Nucleus accumbens (tissue), 56 donors: Measurements from ENCODE around the gene IGF2BP2.

Experiments used
- DNase-seq, 56 donors: peaks; one replicate each; lab custom pipeline; 2025; lab: John Stamatoyannopoulos, UW

Gene IGF2BP2

DNA sequence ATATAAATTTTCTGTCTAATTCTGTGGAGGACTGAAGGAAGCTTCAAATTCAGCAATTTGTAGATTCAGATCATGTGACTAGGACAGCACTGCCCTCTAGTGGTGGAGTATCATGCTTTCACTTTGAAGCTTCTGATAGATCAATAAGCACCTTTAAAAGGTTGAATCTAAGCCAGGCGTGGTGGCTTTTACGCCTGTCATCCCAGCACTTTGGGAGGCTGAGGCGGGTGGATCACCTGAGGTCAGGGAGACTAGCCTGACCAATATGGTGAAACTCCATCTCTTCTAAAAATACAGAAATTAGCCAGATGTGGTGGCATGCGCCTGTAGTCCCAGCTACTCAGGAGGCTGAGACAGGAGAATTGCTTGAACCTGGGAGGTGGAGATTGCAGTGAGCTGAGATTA lies 56.3 kb downstream of the IGF2BP2 start:
- peak in 15 of 56 donors; percentile 0 to 41 (median 3) for DNase-seq

DNA sequence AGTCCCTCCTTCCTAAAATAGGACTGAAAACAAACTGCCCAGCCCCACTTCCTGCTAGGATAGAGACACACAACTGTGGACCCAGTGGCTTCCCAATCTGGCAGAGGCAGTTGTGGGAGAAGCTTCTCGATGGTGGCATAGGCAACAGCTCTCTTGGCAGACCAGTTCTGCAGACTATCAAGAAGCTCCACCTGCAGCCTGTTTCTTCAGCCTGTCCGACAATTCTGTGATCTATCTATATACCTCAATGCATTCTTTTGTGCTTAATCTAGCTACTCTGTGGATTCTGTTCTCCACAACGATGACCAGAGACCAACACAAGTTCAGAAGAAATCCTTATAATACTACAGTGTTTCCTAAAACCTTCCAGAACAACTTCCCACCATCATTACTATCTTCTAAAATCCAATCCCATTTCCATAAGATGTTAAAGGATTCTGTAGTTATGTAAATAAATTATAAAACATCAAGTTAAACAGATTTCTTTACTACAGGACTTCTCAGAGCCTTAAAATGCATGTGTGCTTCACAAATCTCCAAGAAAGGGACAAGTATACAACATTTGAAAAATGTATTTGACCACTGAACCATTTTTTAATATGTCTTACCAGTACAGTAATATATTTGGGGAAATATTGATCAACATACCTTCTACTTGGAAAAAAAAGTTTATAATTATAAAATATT lies 57.7 kb downstream of the IGF2BP2 start:
- DNase-seq, result no peak

DNA sequence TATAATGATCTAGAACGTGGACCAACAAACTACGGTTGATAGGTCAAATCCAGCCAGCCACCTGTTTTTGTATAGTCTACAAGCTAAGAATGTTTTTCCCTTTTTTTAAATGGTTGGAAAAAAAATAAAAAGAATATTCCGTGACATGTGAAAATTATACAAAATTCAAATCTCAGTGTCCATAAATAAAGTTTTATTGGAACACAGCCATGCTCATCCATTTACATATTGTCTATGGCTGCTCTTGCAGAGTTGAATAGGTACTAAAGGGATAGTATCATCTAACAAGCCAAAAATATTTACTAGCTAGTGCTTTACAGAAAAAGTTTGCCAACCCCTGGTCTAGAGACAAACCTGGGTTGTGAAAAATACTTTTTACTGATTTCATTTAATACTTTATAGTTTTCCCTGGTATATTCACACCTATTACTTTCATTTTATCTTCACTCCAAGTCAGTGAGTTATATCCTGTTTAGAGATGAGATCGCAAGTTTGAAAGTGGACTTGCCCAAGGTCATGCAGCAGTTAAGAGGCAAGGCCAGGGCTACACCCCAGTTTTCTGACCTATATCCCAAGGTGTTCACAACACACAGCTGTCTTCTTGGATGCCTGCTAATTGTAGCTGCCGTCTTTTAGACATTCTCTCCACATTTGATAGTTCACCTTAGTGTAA lies 58.4 kb downstream of the IGF2BP2 start:
- DNase-seq, result no peak

DNA sequence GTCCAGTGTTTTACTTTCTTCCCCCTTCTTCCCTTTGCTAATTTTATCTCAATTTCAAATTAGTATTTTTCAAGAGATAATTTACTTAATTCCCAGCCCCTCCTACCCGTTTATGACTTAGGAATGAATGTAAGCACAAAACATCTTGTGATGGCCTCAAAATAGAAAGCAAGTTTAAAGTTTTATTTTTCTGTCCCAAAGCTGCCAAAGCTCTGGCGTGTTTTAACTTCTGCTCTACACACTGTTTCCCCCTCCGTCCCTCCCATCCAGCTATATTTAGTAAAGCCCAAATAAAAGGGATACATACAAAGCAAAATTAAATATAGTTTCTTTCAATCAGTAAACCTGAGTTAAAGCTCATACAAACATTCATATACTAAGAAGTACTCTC lies 59.9 kb downstream of the IGF2BP2 start:
- no peak for DNase-seq

DNA sequence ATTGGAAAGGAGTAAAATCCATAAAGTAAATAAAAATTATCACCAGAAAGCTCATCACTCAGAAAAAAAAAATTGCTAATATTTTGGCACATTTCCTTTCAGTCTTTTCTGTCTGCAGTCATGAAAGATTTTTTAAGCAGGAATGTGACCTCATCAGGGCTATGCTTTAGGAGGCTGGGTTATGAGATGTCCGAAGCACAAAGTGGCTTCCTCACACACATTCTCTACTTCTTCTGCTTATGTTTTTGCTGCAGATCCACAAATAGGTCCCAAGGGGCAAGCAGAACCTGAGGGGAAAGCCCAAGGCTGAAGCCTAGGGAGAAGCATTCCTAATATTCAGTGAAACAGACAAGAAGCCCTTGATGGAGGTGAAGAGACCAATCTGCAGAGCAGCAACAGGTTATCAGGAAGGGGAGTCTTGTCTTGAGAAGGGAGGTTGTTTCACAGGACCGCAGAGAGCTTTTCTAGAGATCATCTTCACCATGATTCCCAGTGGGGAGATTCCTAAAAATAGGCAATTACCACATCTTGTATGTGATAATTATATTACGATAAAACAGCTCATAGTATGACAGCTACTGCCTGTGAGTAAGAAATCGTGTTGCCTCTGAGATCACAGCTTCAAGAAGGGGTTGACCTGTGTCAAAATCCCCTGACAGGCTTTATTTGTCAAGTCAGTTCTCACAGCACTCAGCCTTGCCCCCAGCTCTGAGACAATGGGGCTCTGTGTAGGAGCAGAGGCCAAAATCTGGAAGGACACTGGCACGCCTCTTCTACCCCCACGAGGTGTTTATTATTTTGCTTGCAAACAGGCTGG lies 60.5 kb downstream of the IGF2BP2 start:
- DNase-seq, result peak in 4 of 56 donors; percentile 1 to 5 (median 3)

DNA sequence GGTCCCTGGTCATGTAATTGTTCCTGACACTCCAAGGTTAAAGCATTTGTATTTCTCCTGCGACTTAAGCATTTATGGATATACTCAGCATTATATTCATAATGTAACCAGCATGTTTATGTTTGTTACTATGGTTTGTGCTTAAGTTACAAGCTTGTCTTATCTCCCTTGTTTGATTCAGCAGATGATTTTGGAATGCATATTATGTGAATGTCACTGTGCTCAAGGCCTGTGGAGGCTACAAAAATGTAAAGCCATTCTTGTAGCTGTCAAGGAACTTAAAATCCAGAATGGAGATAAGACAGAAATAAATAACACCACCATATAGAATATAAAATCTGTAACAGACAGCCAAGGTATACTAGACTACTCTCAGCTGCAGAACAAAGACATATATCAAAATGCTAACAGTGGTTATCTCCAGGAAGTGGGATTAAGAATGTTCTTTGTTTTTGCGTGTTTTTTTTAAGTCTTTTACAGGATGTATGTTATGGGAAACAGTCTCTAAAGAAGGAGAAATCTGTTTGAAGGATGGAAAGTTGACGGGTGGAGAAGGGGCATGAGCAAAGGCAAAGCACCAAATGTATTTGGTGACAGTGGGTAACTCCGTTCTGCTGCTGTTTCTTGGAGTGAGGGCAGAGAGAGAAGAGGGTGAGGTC lies 61.4 kb downstream of the IGF2BP2 start:
- DNase-seq, result no peak

DNA sequence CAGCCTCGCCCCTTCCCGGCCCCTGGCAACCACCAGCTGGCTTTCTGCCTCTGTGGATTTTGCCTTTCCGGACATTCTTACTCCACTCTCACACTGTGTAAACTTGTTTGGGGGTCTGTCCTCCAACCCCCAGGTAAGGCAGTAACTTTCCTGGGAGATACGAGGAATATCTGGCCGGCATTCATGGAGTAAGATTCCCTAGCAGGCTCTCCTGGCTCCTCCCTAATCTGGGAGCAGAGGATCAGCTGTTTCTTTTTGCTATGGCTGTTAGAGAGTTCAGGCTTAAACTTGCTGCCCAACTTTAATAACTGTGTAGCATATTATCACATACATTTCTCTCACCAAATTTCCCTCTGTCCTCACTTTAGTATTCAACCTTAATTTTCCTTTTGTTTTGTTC lies 64.3 kb downstream of the IGF2BP2 start:
- DNase-seq, result no peak

DNA sequence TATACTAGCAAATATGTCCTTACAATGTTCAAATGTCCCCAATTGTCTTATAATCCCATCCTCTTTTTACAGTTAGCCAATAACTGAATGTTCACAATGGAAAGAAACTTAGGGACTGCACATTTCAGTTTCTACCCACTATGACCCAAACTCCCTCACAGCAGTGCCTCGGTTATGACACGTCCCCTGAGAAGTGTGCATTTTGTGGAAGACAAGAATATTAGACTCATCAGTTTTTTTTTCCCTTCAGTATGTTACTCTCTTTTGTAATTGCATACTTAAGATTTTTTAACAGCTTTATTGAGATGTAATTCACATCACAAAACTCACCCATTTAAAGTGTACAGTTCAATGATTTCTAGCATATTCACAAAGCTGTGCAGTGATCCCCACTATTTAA lies 64.8 kb downstream of the IGF2BP2 start:
- DNase-seq, result no peak

DNA sequence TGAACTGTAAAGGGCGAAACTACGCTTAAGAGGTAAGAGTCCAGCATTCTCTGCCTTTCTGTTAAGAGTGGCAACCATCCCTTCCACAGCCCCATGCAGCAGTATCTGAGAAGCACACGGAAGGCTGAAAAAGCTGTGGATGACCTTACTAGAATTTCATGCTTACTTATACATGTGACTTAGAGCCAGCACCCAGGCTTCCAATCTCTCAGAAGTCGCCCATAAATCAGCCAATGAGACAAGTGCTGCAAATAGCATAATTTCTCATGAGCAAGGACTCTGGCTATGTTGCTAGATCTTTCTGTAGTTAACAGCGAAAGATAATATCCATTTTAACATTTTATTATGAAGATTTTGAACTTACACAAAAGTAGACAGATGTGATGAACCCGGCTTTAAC lies 65.3 kb downstream of the IGF2BP2 start:
- DNase-seq, result no peak

DNA sequence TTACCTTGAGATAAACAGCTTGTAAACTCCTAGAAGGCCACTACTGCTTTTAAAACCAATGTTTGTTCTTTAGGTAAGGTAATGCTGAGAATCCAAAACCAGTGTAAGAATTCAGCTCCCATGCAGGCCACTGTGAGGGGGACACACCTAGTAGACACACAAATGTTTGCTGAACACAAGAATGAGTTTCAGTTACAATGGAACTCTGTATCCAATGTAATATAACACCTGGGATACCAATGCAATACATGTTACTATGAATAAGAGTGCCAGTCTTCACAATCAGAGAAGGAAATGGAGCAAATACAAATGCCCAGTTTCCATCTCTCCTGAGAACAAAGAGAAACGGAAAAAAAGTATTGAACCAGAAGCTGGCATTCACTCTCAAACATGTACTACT lies 65.9 kb downstream of the IGF2BP2 start:
- no peak for DNase-seq

DNA sequence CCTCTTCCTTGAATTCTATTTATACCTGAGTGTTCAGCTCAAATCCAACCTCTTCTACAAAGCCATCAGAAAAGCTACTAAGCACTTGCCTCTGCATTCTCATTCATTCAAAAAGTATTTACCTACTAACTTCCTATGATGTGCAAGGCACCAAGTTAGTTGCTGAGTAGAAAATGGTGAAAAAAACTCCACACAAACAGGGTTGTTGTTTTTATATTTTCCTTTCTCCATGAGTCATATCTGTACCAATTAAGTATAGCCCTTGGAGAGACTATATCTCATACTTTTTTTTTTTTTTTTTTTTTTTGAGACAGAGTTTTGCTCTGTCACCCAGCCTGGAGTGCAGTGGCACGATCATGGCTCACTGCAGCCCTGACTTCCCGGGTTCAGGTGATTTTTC lies 67.7 kb downstream of the IGF2BP2 start:
- DNase-seq, result no peak

DNA sequence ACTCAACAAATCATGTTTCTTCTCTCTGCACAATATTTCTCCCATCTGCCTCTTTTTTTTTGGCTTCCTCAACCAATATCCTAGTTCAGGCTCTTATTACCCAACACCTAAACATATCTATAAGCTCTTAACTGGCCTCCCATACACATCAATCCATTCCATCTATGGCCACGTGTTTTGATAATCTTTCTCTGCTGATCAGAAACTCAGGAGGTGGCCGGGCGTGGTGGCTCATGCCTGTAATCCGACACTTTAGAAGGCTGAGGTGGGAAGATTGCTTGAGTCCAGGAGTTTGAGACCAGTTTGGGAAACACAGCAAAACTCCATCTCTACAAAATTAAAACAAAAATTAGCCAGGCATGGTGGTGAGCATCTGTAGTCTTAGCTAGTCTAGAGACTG lies 68.4 kb downstream of the IGF2BP2 start:
- no peak for DNase-seq

DNA sequence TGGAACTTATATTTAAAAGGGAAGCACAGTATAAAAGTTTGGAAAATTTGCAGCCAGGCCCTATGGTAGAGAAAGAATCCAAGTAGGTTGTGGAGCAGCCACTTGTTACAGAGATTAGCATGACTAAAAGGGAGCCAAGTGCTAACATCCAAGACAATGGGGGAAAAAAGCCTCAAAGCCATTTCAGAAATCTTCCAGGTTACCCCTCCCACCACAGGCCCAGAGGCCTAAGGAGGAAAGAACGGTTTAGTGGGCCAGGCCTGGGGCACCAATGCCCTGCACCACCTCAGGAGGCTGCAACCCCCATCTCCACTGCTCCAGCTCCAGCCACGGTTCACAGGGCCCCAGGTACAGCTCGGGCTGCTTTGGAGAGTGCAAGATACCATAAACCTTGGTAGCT lies 69.9 kb downstream of the IGF2BP2 start:
- no peak for DNase-seq

DNA sequence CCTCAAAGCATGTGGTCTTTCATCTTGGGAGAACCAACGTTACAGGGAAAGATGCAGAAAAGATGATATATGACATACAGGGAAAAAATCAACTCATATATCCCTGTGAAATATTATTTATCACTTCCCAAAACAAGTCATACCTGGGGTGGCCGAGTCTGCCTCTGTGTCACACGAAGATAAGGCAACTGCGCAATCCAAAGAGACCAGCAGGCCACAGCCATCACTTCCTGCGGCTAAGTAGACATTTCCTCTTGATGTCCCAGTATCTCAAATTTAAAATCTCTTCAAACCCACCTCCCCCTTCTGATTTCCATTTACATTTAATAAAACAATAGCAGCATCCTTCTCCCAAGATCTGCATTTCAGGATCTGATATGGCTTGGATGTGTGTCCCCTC lies 71.5 kb downstream of the IGF2BP2 start:
- no peak for DNase-seq

DNA sequence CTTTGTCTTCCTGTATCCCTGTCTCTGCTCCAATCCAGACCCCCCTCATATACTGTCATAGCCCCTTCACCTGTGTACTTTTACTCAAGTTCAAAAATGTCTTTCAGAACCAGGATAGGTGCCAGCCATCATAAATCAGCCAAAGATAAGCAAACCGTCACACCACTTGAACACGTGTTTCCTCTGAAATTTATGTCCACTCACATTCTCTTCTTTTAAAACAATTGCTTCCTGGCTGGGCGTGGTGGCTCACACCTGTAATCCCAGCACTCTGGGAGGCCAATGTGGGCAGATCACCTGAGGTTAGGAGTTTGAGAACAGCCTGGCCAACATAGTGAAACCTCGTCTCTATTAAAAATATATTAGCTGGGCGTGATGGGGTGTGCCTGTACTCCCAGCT lies 74.1 kb downstream of the IGF2BP2 start:
- no peak for DNase-seq

DNA sequence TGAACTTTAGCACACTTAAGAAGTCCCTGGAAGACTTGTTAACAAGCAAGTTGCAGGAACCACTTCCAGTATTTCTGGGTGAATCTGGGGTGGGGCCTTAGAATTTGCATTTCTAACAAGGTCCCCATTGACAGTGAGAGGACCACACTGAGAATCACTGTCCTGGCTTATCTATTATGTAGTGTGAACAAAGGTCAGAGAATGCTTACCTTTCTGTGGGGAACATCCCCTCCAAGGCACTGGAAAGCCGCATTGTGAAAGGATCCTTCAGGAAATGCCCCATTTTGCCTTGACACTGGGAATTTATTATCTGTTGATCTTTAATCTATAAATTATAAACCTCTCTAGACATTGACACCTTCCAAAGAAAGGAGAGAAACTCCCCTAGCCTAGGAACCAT lies 74.8 kb downstream of the IGF2BP2 start:
- no peak for DNase-seq

DNA sequence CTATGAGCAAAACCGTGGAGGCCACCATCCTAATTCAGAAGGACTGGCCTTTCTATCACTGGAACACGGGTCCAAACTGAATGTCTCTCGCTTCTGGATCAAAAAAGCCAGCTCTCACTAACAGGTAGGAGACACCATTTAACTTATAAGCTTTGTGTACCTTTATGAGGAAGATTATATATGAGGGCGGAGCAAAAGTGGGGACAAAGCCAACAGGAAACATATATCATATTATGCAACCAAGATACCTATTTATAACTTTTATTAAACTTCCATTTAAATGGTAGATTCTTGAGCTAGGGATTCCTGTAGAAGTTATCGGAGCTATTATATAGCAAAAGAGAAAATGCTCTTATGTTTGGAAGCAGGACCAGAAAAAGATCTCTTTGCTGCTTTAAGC lies 78.4 kb downstream of the IGF2BP2 start:
- DNase-seq, result no peak

DNA sequence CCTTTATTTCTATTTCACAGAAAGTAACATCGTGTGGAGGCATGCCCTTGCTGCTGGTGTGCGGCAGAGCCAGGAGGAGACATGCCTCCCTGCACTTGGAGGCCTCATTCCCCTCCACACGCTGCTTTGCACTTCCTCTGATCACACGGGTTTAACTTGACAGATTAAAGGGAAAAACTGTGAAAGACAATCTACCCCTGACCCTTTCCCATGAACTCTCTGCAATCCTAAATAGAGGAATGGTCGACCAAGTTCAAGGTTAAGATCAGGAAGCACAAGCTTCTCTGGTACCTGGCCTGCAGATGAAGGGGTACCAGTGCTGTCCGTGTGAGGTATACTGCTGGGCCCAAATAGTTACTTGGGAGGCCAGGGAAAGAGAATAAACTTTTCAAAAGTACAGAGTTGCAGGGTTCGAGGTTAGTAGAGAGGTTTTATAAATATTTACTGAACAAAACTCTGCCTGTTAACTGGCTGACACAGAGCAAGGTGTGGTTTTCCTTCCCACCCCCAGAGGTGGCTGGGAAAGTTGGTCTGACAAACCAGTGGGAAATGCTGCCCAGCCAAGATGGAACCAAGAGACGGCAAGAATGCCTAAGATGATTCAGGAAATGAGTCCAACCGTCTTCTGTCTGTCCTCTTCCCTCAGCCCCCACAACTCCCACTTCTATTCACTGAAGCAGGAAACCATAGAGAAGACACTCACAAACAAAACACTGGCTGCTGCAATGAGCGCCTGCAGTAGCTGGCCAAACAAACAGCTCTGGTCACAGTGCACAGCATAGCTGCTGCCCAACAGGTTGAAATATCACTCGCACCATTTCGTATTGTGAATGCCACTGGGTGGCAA lies 79.6 kb downstream of the IGF2BP2 start:
- DNase-seq, result no peak

DNA sequence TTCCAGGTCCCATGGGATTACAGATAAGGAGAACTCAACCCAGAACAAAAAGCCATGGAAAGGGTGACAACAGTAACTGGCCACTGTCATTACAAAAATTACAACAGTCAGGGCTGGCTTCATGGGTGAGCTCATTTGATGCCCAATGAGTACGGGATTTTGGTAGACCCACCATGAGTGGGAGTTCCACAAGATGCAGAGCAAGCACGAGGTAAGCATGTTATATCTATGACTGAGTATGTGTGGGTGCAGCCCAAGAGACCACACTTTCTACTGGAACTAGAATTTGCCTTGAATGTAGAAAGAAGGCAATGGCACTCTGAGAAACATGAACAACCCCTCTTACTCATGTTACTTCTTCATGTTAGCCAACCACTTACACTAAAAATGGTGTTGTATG lies 83.3 kb downstream of the IGF2BP2 start:
- no peak for DNase-seq

DNA sequence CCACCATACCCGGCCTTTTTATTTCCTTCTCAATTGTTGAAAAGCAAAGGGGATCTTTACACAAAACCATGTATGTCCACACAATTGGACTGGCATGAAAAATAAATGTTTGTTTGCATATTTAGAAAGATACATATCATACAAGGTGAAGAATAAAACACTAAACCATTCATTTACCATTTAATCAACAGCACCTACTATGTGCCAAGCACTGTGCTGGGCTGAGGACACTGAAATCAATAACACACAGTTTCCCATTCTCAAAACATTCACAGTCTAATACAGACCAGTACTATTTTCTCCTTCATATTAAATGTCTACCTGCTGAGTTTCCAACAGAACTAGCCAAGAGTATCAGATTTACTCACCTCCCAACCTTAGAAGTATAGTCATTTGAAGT lies 84.7 kb downstream of the IGF2BP2 start:
- no peak for DNase-seq
